WTC11 (cell line): ENCODE measurements around the gene RLN3. TPM values are rescaled to one million over a fixed set of nuclear protein-coding genes. Genes with fewer than 3 reads are reported as not detected.

Source experiments
- ATAC-seq: fragments of 200-7000 bp; cut with Tn5 transposase; 2 replicates; pipeline ENCODE4 v1.10.0; 2021; ENCODE audit warnings: mild to moderate bottlenecking, moderate library complexity
- CTCF ChIA-PET: fragments of 300-600 bp; sonication (Branson Sonifier 250); formaldehyde crosslinking; loops from one replicate; lab custom pipeline; 2021; ENCODE audit warnings: antibody characterized with exemption; lab: Charles Lee
- POLR2A ChIA-PET: fragments of 350-600 bp; sonication (Branson Sonifier 250); formaldehyde crosslinking; loops from one replicate; lab custom pipeline; 2021; ENCODE audit warnings: antibody characterized with exemption; lab: Charles Lee
- DNase-seq: peaks from one replicate; pipeline ENCODE4 v3.0.0; 2021; ENCODE audit warnings: low spot score
- H3K27ac Mint-ChIP-seq: 2 replicates; pipeline ENCODE4 v1.8.0; 2021; ENCODE audit warnings: mixed read lengths
- H3K27me3 Mint-ChIP-seq: 2 replicates; pipeline ENCODE4 v1.8.0; 2021; ENCODE audit warnings: low read depth, mild to moderate bottlenecking, moderate library complexity, mixed read lengths
- H3K36me3 Mint-ChIP-seq: 2 replicates; pipeline ENCODE4 v1.8.0; 2021; ENCODE audit warnings: mixed read lengths
- H3K4me1 Mint-ChIP-seq: 2 replicates; pipeline ENCODE4 v1.8.0; 2022; ENCODE audit warnings: mixed read lengths
- H3K4me3 Mint-ChIP-seq: 2 replicates; pipeline ENCODE4 v1.8.0; 2021; ENCODE audit warnings: mild to moderate bottlenecking, moderate library complexity, mixed read lengths
- H3K9me3 Mint-ChIP-seq: 2 replicates; pipeline ENCODE4 v1.8.0; 2021; ENCODE audit warnings: mixed read lengths
- ATF1 ChIP-seq: sonication (generic); formaldehyde crosslinking; IDR thresholded peaks from 2 replicates; pipeline ENCODE4 v1.8.1; 2023; ENCODE audit warnings: mild to moderate bottlenecking, moderate library complexity, missing genetic modification reagents
- FOXP1 ChIP-seq: sonication (generic); formaldehyde crosslinking; IDR thresholded peaks from 2 replicates; pipeline ENCODE4 v1.8.0; 2022; ENCODE audit warnings: missing genetic modification reagents, mild to moderate bottlenecking, moderate library complexity, borderline replicate concordance
- GTF2I ChIP-seq: fragments of 250-450 bp; sonication (Bioruptor Pico); conservative IDR thresholded peaks from 2 replicates; pipeline ENCODE4 v1.4.0; 2021; ENCODE audit warnings: mild to moderate bottlenecking
- HMGA2 ChIP-seq: fragments of 250-450 bp; sonication (Bioruptor Pico); IDR thresholded peaks from 2 replicates; pipeline ENCODE4 v1.4.0; 2021; ENCODE audit warnings: mild to moderate bottlenecking, moderate library complexity
- KAT7 ChIP-seq: sonication (generic); formaldehyde crosslinking; IDR thresholded peaks from 2 replicates; pipeline ENCODE4 v1.8.1; 2023; ENCODE audit warnings: missing genetic modification reagents, mild to moderate bottlenecking, borderline replicate concordance
- NFATC4 ChIP-seq: fragments of 250-450 bp; sonication (Bioruptor Pico); IDR thresholded peaks from 2 replicates; pipeline ENCODE4 v1.9.0; 2021; ENCODE audit warnings: mild to moderate bottlenecking
- NR1H2 ChIP-seq: sonication (generic); formaldehyde crosslinking; IDR thresholded peaks from 2 replicates; pipeline ENCODE4 v1.9.0; 2021; ENCODE audit warnings: mild to moderate bottlenecking, moderate library complexity, missing genetic modification reagents
- SP1 ChIP-seq: sonication (generic); formaldehyde crosslinking; conservative IDR thresholded peaks from 2 replicates; pipeline ENCODE4 v1.8.1; 2022; ENCODE audit warnings: missing genetic modification reagents
- TEAD1 ChIP-seq: sonication (generic); formaldehyde crosslinking; IDR thresholded peaks from 2 replicates; pipeline ENCODE4 v1.8.0; 2022; ENCODE audit warnings: mild to moderate bottlenecking, missing genetic modification reagents
- ZBTB21 ChIP-seq: sonication (generic); formaldehyde crosslinking; IDR thresholded peaks from 2 replicates; pipeline ENCODE4 v1.8.1; 2023; ENCODE audit warnings: mild to moderate bottlenecking, missing genetic modification reagents, borderline replicate concordance
- ZNF138 ChIP-seq: sonication (generic); formaldehyde crosslinking; conservative IDR thresholded peaks from 2 replicates; pipeline ENCODE4 v1.8.1; 2022; ENCODE audit warnings: mild to moderate bottlenecking, moderate library complexity, missing genetic modification reagents
- ZNF219 ChIP-seq: sonication (generic); formaldehyde crosslinking; IDR thresholded peaks from 2 replicates; pipeline ENCODE4 v1.8.0; 2023; ENCODE audit warnings: missing genetic modification reagents, mild to moderate bottlenecking, borderline replicate concordance
- ZNF416 ChIP-seq: fragments of 250-450 bp; sonication (Bioruptor Pico); IDR thresholded peaks from 2 replicates; pipeline ENCODE4 v1.9.0; 2021; ENCODE audit warnings: mild to moderate bottlenecking, inconsistent platforms
- ZNF423 ChIP-seq: fragments of 250-450 bp; sonication (Bioruptor Pico); IDR thresholded peaks from 2 replicates; pipeline ENCODE4 v2.1.2; 2022; ENCODE audit warnings: mild to moderate bottlenecking, moderate library complexity
- total RNA-seq: library from RNA; stranded (reverse); gene quantifications from 3 replicates; pipeline ENCODE4 v1.2.3, GENCODE V29; 2021
- TF ChIP-seq, protein P1 (sequence below): fragments of 250-450 bp; sonication (Bioruptor Pico); IDR thresholded peaks from 2 replicates; pipeline ENCODE4 v2.1.2; 2022; ENCODE audit warnings: mild to moderate bottlenecking, moderate library complexity
- TF ChIP-seq, protein P2 (sequence below): sonication (generic); formaldehyde crosslinking; IDR thresholded peaks from 2 replicates; pipeline ENCODE4 v1.8.1; 2022; ENCODE audit warnings: low read depth, missing genetic modification reagents, borderline replicate concordance
- TF ChIP-seq, protein P3 (sequence below): fragments of 250-450 bp; sonication (Bioruptor Pico); IDR thresholded peaks from 2 replicates; pipeline ENCODE4 v1.8.0; 2021; ENCODE audit warnings: mild to moderate bottlenecking
- TF ChIP-seq, protein P4 (sequence below): sonication (generic); formaldehyde crosslinking; IDR thresholded peaks from 2 replicates; pipeline ENCODE4 v1.8.1; 2023; ENCODE audit warnings: mild to moderate bottlenecking, missing genetic modification reagents, borderline replicate concordance
- TF ChIP-seq, protein P5 (sequence below): sonication (generic); formaldehyde crosslinking; IDR thresholded peaks from 2 replicates; pipeline ENCODE4 v1.8.1; 2022; ENCODE audit warnings: mild to moderate bottlenecking, missing genetic modification reagents, moderate library complexity, borderline replicate concordance
- TF ChIP-seq, protein P6 (sequence below): fragments of 250-450 bp; sonication (Bioruptor Pico); IDR thresholded peaks from 2 replicates; pipeline ENCODE4 v1.9.0; 2021; ENCODE audit warnings: moderate library complexity, mild to moderate bottlenecking, inconsistent platforms, borderline replicate concordance
- TF ChIP-seq, protein P7 (sequence below): sonication (generic); formaldehyde crosslinking; conservative IDR thresholded peaks from 2 replicates; pipeline ENCODE4 v1.8.1; 2023; ENCODE audit warnings: mild to moderate bottlenecking, low read depth, missing genetic modification reagents, moderate library complexity

Gene RLN3
- total RNA-seq, 1 experiment from 2014 or later, result not detected

DNA sequence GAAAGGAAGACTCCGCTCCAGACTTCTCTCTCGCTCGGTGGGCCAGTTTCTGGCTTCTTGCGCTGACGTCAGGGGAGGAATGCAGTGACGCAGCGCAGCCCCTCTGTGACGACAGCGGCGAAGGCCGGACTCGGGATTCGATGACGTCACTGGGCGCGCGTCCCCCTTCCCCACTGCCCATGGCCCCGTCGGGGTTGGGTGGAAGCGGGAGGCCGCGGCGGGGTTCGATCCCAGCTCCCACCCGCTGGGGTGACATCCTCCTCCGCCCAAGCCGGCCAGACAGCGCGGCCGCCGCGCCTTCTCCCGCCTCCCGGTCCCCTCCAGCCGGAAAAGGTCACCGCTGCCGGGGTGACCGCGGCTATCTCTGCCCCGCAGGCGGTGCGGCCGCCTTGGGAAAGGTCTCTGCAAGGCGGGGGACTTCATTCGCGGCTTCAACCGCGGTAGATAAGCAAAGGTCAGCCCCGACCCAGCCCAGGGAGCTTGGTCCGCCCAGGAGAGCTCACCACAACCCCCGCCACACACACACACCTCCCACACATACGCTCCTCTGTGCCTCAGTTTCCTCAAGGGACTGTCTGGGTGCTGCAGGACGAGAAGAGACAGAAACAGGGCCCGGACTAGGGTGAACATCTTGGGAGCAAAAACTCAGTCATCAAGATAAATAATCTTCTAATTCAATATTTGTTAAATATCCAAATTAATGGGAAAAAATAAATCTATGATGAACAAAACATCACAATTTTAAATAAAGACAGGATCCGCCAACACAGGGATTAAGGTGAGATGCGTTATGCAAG lies 21.0 kb upstream of the RLN3 start (continued):
- TF ChIP-seq, protein P1, sequence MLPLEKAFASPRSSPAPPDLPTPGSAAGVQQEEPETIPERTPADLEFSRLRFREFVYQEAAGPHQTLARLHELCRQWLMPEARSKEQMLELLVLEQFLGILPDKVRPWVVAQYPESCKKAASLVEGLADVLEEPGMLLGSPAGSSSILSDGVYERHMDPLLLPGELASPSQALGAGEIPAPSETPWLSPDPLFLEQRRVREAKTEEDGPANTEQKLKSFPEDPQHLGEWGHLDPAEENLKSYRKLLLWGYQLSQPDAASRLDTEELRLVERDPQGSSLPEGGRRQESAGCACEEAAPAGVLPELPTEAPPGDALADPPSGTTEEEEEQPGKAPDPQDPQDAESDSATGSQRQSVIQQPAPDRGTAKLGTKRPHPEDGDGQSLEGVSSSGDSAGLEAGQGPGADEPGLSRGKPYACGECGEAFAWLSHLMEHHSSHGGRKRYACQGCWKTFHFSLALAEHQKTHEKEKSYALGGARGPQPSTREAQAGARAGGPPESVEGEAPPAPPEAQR (CRISPR knock-in tag), result no peak
- TF ChIP-seq, all 79 proteins: peak for 19

DNA sequence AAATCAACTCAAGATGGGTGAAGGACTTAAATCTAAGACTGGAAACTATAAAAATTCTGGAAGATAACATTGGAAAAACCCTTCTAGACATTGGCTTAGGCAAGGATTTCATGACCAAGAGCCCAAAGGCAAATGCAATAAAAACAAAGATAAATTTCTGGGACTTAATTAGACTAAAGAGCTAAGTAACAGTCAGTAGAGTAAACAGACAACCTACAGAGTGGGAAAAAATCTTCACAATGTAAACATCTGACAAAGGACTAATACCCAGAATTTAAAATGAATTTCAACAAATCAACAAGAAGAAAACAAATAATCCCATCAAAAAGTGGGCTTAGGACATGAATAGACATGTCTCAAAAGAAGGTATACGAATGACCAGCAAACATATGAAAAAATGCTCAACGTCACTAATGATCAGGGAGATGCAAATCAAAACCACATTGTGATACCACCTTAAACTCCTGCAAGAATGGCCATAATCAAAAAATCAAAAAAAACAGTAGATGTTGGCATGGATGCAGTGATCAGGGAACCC lies 15.5 kb upstream of the RLN3 start:
- ATAC-seq, result no peak
- H3K4me1 Mint-ChIP-seq, result no peaks in the 10 kb centered on the region
- ChIA-PET POLR2A (no interaction called here), CTCF (no interaction called here)
- no peak overlapping the region for H3K27ac Mint-ChIP-seq
- TF ChIP-seq, protein P2, sequence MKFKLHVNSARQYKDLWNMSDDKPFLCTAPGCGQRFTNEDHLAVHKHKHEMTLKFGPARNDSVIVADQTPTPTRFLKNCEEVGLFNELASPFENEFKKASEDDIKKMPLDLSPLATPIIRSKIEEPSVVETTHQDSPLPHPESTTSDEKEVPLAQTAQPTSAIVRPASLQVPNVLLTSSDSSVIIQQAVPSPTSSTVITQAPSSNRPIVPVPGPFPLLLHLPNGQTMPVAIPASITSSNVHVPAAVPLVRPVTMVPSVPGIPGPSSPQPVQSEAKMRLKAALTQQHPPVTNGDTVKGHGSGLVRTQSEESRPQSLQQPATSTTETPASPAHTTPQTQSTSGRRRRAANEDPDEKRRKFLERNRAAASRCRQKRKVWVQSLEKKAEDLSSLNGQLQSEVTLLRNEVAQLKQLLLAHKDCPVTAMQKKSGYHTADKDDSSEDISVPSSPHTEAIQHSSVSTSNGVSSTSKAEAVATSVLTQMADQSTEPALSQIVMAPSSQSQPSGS (CRISPR knock-in tag), result no peak
- TF ChIP-seq, protein P3, sequence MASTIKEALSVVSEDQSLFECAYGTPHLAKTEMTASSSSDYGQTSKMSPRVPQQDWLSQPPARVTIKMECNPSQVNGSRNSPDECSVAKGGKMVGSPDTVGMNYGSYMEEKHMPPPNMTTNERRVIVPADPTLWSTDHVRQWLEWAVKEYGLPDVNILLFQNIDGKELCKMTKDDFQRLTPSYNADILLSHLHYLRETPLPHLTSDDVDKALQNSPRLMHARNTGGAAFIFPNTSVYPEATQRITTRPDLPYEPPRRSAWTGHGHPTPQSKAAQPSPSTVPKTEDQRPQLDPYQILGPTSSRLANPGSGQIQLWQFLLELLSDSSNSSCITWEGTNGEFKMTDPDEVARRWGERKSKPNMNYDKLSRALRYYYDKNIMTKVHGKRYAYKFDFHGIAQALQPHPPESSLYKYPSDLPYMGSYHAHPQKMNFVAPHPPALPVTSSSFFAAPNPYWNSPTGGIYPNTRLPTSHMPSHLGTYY, result no peak
- TF ChIP-seq ZNF423 (CRISPR knock-in tag) (no peak), ZNF219 (CRISPR knock-in tag) (no peak), HMGA2 (CRISPR knock-in tag) (no peak), ATF1 (no peak), KAT7 (no peak), FOXP1 (no peak), NFATC4 (no peak), NR1H2 (CRISPR knock-in tag) (no peak), TEAD1 (no peak), GTF2I (no peak), ZBTB21 (CRISPR knock-in tag) (no peak), ZNF416 (CRISPR knock-in tag) (no peak), ZNF138 (CRISPR knock-in tag) (no peak), SP1 (CRISPR knock-in tag) (no peak)
- TF ChIP-seq, protein P4, sequence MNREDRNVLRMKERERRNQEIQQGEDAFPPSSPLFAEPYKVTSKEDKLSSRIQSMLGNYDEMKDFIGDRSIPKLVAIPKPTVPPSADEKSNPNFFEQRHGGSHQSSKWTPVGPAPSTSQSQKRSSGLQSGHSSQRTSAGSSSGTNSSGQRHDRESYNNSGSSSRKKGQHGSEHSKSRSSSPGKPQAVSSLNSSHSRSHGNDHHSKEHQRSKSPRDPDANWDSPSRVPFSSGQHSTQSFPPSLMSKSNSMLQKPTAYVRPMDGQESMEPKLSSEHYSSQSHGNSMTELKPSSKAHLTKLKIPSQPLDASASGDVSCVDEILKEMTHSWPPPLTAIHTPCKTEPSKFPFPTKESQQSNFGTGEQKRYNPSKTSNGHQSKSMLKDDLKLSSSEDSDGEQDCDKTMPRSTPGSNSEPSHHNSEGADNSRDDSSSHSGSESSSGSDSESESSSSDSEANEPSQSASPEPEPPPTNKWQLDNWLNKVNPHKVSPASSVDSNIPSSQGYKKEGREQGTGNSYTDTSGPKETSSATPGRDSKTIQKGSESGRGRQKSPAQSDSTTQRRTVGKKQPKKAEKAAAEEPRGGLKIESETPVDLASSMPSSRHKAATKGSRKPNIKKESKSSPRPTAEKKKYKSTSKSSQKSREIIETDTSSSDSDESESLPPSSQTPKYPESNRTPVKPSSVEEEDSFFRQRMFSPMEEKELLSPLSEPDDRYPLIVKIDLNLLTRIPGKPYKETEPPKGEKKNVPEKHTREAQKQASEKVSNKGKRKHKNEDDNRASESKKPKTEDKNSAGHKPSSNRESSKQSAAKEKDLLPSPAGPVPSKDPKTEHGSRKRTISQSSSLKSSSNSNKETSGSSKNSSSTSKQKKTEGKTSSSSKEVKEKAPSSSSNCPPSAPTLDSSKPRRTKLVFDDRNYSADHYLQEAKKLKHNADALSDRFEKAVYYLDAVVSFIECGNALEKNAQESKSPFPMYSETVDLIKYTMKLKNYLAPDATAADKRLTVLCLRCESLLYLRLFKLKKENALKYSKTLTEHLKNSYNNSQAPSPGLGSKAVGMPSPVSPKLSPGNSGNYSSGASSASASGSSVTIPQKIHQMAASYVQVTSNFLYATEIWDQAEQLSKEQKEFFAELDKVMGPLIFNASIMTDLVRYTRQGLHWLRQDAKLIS (CRISPR knock-in tag), result no peak
- TF ChIP-seq, protein P5, sequence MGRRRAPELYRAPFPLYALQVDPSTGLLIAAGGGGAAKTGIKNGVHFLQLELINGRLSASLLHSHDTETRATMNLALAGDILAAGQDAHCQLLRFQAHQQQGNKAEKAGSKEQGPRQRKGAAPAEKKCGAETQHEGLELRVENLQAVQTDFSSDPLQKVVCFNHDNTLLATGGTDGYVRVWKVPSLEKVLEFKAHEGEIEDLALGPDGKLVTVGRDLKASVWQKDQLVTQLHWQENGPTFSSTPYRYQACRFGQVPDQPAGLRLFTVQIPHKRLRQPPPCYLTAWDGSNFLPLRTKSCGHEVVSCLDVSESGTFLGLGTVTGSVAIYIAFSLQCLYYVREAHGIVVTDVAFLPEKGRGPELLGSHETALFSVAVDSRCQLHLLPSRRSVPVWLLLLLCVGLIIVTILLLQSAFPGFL (CRISPR knock-in tag), result no peak
- TF ChIP-seq, protein P6, sequence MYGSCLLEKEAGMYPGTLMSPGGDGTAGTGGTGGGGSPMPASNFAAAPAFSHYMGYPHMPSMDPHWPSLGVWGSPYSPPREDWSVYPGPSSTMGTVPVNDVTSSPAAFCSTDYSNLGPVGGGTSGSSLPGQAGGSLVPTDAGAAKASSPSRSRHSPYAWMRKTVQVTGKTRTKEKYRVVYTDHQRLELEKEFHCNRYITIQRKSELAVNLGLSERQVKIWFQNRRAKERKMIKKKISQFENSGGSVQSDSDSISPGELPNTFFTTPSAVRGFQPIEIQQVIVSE (CRISPR knock-in tag), result no peak
- TF ChIP-seq, protein P7, sequence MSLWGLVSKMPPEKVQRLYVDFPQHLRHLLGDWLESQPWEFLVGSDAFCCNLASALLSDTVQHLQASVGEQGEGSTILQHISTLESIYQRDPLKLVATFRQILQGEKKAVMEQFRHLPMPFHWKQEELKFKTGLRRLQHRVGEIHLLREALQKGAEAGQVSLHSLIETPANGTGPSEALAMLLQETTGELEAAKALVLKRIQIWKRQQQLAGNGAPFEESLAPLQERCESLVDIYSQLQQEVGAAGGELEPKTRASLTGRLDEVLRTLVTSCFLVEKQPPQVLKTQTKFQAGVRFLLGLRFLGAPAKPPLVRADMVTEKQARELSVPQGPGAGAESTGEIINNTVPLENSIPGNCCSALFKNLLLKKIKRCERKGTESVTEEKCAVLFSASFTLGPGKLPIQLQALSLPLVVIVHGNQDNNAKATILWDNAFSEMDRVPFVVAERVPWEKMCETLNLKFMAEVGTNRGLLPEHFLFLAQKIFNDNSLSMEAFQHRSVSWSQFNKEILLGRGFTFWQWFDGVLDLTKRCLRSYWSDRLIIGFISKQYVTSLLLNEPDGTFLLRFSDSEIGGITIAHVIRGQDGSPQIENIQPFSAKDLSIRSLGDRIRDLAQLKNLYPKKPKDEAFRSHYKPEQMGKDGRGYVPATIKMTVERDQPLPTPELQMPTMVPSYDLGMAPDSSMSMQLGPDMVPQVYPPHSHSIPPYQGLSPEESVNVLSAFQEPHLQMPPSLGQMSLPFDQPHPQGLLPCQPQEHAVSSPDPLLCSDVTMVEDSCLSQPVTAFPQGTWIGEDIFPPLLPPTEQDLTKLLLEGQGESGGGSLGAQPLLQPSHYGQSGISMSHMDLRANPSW (CRISPR knock-in tag), result no peak
- no peak for DNase-seq
- H3K27me3 Mint-ChIP-seq, result peaks cover 4% of the 10 kb centered on the region
- no peak overlapping the region for H3K4me3 Mint-ChIP-seq
- peaks cover 8% of the 10 kb centered on the region for H3K9me3 Mint-ChIP-seq
- no peaks in the 10 kb centered on the region for H3K36me3 Mint-ChIP-seq
